HEK293 (cell line): ENCODE data around the gene MTHFD1L.

ENCODE experiments used
- ATF2 ChIP-seq: fragments of 450-650 bp; formaldehyde crosslinking; IDR thresholded peaks from 2 replicates; pipeline ENCODE4 v1.5.1; 2016; ENCODE audit warnings: missing biosample characterization, missing genetic modification characterization, low read depth
- REPIN1 ChIP-seq: fragments of 450-650 bp; formaldehyde crosslinking; IDR thresholded peaks from 2 replicates; pipeline ENCODE4 v1.5.1; 2017; ENCODE audit warnings: missing biosample characterization, missing genetic modification characterization, low read depth
- ZNF138 ChIP-seq: fragments of 450-650 bp; formaldehyde crosslinking; IDR thresholded peaks from 2 replicates; pipeline ENCODE4 v1.5.1; 2016; ENCODE audit warnings: missing biosample characterization, missing genetic modification characterization, borderline replicate concordance

GRCh38 chr6:151027936-151028838 lies 162.7 kb downstream of the MTHFD1L start:
- no peak for TF ChIP-seq ATF2 (tag by site-specific recombination)
- TF ChIP-seq ZNF138 (tag by site-specific recombination), result no peak
- no peak for TF ChIP-seq REPIN1 (tag by site-specific recombination)
